Naive thymus-derived CD4-positive, alpha-beta T cell (primary cell): ENCODE measurements around the gene COMMD9. TPM values are rescaled to one million over a fixed set of nuclear protein-coding genes. Genes with fewer than 3 reads are reported as not detected.

Experiments used
- ATAC-seq: fragments of 150-1000 bp; cut with Tn5 transposase; 2 replicates; pipeline ENCODE4 v1.10.0; 2021; ENCODE audit warnings: mild to moderate bottlenecking, moderate library complexity
- CTCF ChIA-PET: fragments of 350-600 bp; sonication (Branson Sonifier 250); formaldehyde crosslinking; loops from one replicate; lab custom pipeline; 2021; ENCODE audit warnings: antibody characterized with exemption; lab: Charles Lee
- POLR2A ChIA-PET: fragments of 350-600 bp; sonication (Branson Sonifier 250); formaldehyde crosslinking; loops from one replicate; lab custom pipeline; 2021; ENCODE audit warnings: antibody characterized with exemption, inconsistent platforms; lab: Charles Lee
- DNase-seq, 9 donors: peaks; one replicate each; pipeline versions ENCODE4 v3.0.0 to v3.0.0-alpha.2; 2020 to 2022; ENCODE audit warnings: mixed read lengths in 1 of 9
- H3K27ac ChIP-seq: one replicate; pipeline ENCODE4 v1.7.0; 2013; ENCODE audit warnings: mild to moderate bottlenecking, low read depth, low read length, moderate library complexity
- H3K27me3 ChIP-seq, 2 donors: one replicate each; pipeline ENCODE4 v1.7.0; 2013; ENCODE audit warnings: low read length in 2 of 2, mild to moderate bottlenecking in 2 of 2, moderate library complexity in 2 of 2; ENCODE audit not compliant: control insufficient read depth in 2 of 2, insufficient read depth in 2 of 2
- H3K36me3 ChIP-seq, 3 experiments: 1 replicate in 2 of 3; 2 replicates in 1 of 3; pipeline ENCODE4 v1.7.0; 2013; ENCODE audit warnings: low read length in 3 of 3, mild to moderate bottlenecking in 3 of 3, moderate library complexity in 1 of 3; ENCODE audit not compliant: insufficient read depth in 3 of 3, control insufficient read depth in 2 of 3
- H3K4me1 ChIP-seq, 2 donors: one replicate each; pipeline ENCODE4 v1.7.0; 2013; ENCODE audit warnings: low read length in 2 of 2, mild to moderate bottlenecking in 2 of 2, moderate library complexity in 1 of 2; ENCODE audit not compliant: control insufficient read depth in 2 of 2, insufficient read depth in 2 of 2
- H3K4me3 ChIP-seq: 2 replicates; pipeline ENCODE4 v1.7.0; 2013; ENCODE audit warnings: mild to moderate bottlenecking, low read length
- H3K9me3 ChIP-seq, 3 experiments: 1 replicate in 2 of 3; 2 replicates in 1 of 3; pipeline ENCODE4 v1.7.0; 2013; ENCODE audit warnings: low read length in 3 of 3; ENCODE audit not compliant: control insufficient read depth in 2 of 3
- H3K27ac Mint-ChIP-seq, 9 donors: one replicate each; pipeline ENCODE4 v1.8.0; 2020 to 2022; ENCODE audit warnings: mixed read lengths in 9 of 9, mild to moderate bottlenecking in 8 of 9, moderate library complexity in 5 of 9, inconsistent platforms in 2 of 9
- H3K27me3 Mint-ChIP-seq, 5 donors: one replicate each; pipeline ENCODE4 v1.8.0; 2021 to 2022; ENCODE audit warnings: mixed read lengths in 5 of 5, mild to moderate bottlenecking in 1 of 5
- H3K36me3 Mint-ChIP-seq, 5 donors: one replicate each; pipeline ENCODE4 v1.8.0; 2020 to 2022; ENCODE audit warnings: mixed read lengths in 5 of 5, mild to moderate bottlenecking in 3 of 5, inconsistent platforms in 1 of 5
- H3K4me1 Mint-ChIP-seq, 7 donors: one replicate each; pipeline ENCODE4 v1.8.0; 2020 to 2022; ENCODE audit warnings: mixed read lengths in 7 of 7, mild to moderate bottlenecking in 3 of 7, inconsistent platforms in 1 of 7
- H3K4me3 Mint-ChIP-seq, 10 donors: one replicate each; pipeline ENCODE4 v1.8.0; 2020 to 2022; ENCODE audit warnings: mild to moderate bottlenecking in 10 of 10, mixed read lengths in 10 of 10, moderate library complexity in 6 of 10, inconsistent platforms in 2 of 10
- H3K9me3 Mint-ChIP-seq, 11 donors: one replicate each; pipeline ENCODE4 v1.8.0; 2020 to 2022; ENCODE audit warnings: mixed read lengths in 11 of 11, mild to moderate bottlenecking in 4 of 11, inconsistent platforms in 1 of 11, moderate library complexity in 1 of 11
- intact Hi-C, 2 donors: fragments of 100-400 bp; cut with micrococcal nuclease; formaldehyde crosslinking; loops; one replicate each; pipeline ENCODE4 v1.15.1; 2023
- polyA plus RNA-seq, 2 donors: library from polyadenylated mRNA; unstranded; fragments of 300-500 nt; fragmentation: Illumina TruSeq; gene quantifications; one replicate each; pipeline ENCODE4 v1.2.3, GENCODE V29; 2021
- total RNA-seq, 6 experiments: library from RNA in 5 of 6; stranded (reverse) in 5 of 6; gene quantifications; 1 replicate in 5 of 6; 2 replicates in 1 of 6; pipeline ENCODE4 v1.2.3 and lab custom pipeline; 2021 to 2026

COMMD9 gene
- total and polyA plus RNA-seq, 7 experiments from 2014 or later: 42.6 to 86.1 (median 49.5) TPM

GRCh38 chr11:36222831-36223635 lies 66.2 kb downstream of the COMMD9 start:
- POLR2A ChIA-PET: no interaction called here
- no peak overlapping the region for H3K4me3 Mint-ChIP-seq
- Histone ChIP-seq H3K4me1 (no peaks in the 10 kb centered on the region), H3K27me3 (no peaks in the 10 kb centered on the region), H3K9me3 (peaks cover 0 to 14% (median 0%) of the 10 kb centered on the region in 3 experiments), H3K4me3 (no peak overlapping the region), H3K27ac (no peak overlapping the region), H3K36me3 (no peaks in the 10 kb centered on the region)
- H3K27ac Mint-ChIP-seq: no peak overlapping the region
- intact Hi-C loops: no loop called here
- peaks cover under 1 to 27% (median 10%) of the 10 kb centered on the region in 11 donors for H3K9me3 Mint-ChIP-seq
- CTCF ChIA-PET: no interaction called here
- no peaks in the 10 kb centered on the region for H3K36me3 Mint-ChIP-seq
- H3K4me1 Mint-ChIP-seq: no peaks in the 10 kb centered on the region
- DNase-seq (no peak), ATAC-seq (no peak)
- peaks cover 0 to 15% (median 10%) of the 10 kb centered on the region in 5 donors for H3K27me3 Mint-ChIP-seq

Other genes with a start within 250 kb of the COMMD9 start
- 10 to 100 TPM in 2 of 5 experiments, 1 to 10 TPM in 3; 2.0 to 47.6 (median 4.8) TPM for gene PRR5L, start 6.9 kb upstream of the COMMD9 start, total RNA-seq
- gene PRR5L, start 6.9 kb upstream of the COMMD9 start, polyA plus RNA-seq: under 1 TPM; 0.10 to 0.19 TPM
- 10 to 100 TPM; 14.7 to 22.2 (median 20.6) TPM for gene TRAF6, start 220.8 kb upstream of the COMMD9 start, total RNA-seq
- 1 to 10 TPM; 7.9 to 9.6 TPM for gene TRAF6, start 220.8 kb upstream of the COMMD9 start, polyA plus RNA-seq